H1 (cell line): Measurements from ENCODE around the gene TSHZ2. TPM values are rescaled to one million over a fixed set of nuclear protein-coding genes. Genes with fewer than 3 reads are reported as not detected.

Source experiments
- CEBPB ChIP-seq: IDR thresholded peaks from 2 replicates; pipeline ENCODE4 v1.6.1; 2012; ENCODE audit warnings: low read depth, low read length
- JUN ChIP-seq: IDR thresholded peaks from 2 replicates; pipeline ENCODE4 v1.6.1; 2011; ENCODE audit warnings: low read depth, mild to moderate bottlenecking, improper control_type of control experiment, low read length
- KDM4A ChIP-seq: IDR thresholded peaks from one replicate; pipeline ENCODE4 v1.7.1; 2012; ENCODE audit warnings: low read depth, mild to moderate bottlenecking, moderate library complexity, low read length, inconsistent platforms; ENCODE audit not compliant: severe bottlenecking
- polyA plus RNA-seq, 7 experiments: library from polyadenylated mRNA; depleted of rRNA in 3 of 7; stranded (reverse) in 5 of 7; unstranded in 2 of 7; fragments of >200 nt in 5 of 7; fragments of 200-250 nt in 2 of 7; gene quantifications; 1 replicate in 5 of 7; 2 replicates in 1 of 7; 4 replicates in 1 of 7; pipeline versions ENCODE4 v1.2.1 to v1.2.3, GENCODE V29; 2011 to 2013; ENCODE audit warnings: missing spikeins in 2 of 7, mixed read lengths in 2 of 7
- total RNA-seq: library from RNA; stranded (reverse); fragmentation: NEBNext Ultra II Directional; extraction: Animal tissue kit (Norgen Biotek cat#: 25700); gene quantifications from 2 replicates; pipeline ENCODE4 v1.2.1, GENCODE V29; 2021

The TSHZ2 gene
- total and polyA plus RNA-seq, 2 of the 8 experiments (the other 6 are each of a cell fraction or from before 2014, with no cell fraction given) = 0.14 to 0.30 TPM

DNA sequence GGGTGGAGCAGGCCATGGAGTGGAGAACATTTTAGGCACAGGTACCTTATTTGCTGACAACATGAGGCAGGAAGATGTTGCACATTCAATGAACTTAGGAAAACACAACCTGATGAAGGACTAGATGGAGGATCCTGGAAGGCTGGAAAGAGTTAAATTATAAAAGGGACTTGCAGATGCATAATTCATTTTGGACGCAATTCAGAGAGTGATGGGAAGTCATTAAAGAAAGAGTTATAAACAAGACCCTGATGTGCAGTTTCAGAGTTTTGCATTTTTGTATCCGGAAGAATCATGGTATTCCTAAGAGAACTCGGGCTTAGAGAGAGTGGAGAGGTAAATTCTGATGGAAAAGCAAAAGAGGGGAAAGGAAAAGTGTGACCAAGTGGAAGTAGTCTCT lies 104.5 kb downstream of the TSHZ2 start (continued):
- TF ChIP-seq JUN (no peak), KDM4A (no peak), CEBPB (no peak)
